Embryonic facial prominence (tissue), 1 donor: Measurements from ENCODE around the gene HCFC1.

Experiments
- DNase-seq: peaks from one replicate; pipeline ENCODE4 v3.0.0-alpha.2; 2016; ENCODE audit errors: extremely low spot score

HCFC1 gene

DNA sequence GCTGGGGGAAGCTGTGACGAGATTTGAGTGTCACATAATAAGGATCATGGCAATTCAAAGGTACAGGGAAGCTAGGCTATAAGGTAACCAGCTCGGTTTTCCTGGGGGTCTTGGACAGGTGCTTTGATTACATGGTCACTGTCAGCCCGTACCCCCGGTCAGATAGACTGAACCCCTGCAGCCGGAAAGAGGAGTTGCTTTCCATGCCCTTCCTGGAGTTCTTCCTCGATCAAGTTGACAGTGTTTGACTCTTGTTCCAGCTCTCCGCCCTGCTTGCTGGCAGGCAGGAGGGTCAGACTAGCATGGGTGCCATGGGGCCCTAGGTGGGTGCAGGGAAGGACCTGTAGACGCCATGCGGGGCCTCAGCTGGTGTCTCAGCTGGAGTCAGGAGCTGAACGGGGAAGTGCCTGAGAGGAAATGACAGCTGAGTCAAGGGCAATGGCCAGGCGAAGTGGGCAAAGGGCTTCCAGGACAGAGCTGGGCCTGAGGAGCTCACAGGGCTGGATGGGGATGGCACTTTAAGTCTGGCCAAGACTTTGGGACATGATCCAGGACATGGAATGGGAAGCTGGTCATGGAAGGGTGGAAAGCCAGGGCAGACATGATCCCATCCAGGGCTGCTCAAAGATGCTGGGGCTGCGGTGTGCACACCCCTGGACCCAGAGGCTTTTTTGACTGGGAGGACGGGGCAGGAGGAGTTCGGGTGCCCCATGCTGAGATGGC, 2.5 kb upstream of the HCFC1 start:
- no peak for DNase-seq

DNA sequence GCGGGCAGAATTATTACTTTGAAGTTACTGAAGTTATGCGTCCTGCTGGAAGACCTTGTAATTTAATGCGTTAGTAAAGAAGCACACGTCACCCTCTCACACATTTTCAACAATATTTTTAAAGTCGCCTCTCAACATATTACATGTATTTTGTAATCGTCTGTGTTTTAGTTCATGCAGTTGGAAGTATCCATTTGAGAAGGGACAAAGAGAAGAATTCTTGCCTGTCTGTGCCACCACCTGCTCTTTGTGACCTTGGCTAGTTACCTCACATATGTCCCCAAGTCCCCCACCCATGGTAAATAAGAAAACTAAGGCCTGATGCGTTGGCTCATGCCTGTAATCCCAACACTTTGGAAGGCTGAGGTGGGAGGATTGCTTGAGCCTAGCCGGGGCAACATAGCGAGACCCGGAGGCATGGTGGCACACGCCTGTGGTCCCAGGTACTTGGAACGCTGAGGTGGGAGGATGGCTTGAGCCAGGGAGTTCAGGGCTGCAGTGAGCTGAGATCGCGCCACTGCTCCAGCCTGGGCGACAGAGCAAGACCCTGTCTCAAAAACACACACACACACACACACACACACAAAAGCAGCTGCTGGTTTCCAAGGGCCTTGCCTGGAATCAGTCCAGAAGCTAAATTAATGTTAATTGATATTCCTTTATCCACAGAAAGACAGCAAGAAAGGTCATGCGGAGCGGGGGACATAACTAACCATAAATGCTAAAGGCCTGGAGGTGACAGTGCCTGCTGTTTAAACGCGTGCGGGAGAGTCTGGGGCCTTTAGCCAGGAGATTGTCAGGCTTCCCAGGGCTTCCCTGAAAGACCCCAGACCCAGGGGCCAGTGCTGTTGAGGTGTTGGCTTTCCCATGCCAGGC, 1.7 kb upstream of the HCFC1 start:
- DNase-seq, result no peak

- peak; percentile 71 for DNase-seq
These were observed 929 bp upstream of the HCFC1 start, which contains the start of gene TMEM187 for GRCh38 chrX:153972368-153973126. TMEM187 (plus strand) TSS chrX:153972754; CDS start chrX:153982063, 9,309 bp downstream.

- peak; percentile 63 for DNase-seq
These were observed 531 bp downstream of the HCFC1 start for GRCh38 chrX:153971124-153971449.

GRCh38 chrX:153970357-153971123, 1.1 kb downstream of the HCFC1 start:
- peak; percentile 72 for DNase-seq

GRCh38 chrX:153969904-153970356, 1.7 kb downstream of the HCFC1 start:
- DNase-seq, result no peak

- no peak for DNase-seq
These were observed 2.3 kb downstream of the HCFC1 start for GRCh38 chrX:153969125-153969903.

- no peak for DNase-seq
These were observed 2.9 kb downstream of the HCFC1 start for GRCh38 chrX:153968754-153969124.

DNA sequence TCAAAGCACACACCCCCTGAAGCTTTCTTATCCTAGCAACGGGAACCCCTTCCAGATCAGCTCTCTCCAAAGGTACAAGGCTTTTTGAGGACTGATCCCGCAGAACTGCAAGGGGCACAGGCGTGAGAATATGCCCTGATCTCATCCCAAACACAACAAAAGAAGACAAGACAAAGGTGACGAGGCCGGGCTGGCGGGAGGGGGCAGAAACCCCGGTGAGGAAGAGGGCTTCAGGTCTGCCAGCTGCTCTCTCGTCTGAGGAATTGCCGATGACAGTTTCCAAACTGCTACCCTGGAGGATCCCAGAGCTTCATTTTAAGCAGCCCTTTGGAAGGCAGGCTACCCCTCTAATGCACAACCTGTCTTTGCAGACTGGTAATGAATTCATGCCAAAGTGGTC, 3.4 kb downstream of the HCFC1 start:
- no peak for DNase-seq

- DNase-seq, result no peak
These were observed 3.9 kb downstream of the HCFC1 start for GRCh38 chrX:153967536-153968224.

GRCh38 chrX:153966841-153967535, 4.6 kb downstream of the HCFC1 start:
- no peak for DNase-seq

GRCh38 chrX:153966283-153966688, 5.3 kb downstream of the HCFC1 start:
- no peak for DNase-seq

DNA sequence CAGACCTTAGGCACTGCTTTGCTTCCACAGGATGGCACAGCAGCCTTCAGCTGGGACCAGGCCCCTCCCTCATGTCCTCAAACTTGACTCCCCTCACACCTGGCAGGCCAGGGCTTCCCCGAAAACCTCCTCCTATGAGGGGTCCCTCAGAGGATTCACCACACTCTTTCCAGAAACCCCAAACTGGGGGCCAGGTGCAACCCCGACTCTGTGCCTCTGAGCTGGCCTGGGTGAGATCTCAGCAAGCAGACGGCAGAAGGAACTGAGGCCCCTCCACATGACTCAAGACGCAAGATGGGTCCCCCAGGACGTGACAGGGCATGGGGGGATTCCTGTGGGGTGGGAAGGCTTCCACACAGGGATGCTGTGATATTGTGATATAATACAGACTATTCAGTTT, 6.2 kb downstream of the HCFC1 start:
- no peak for DNase-seq

DNA sequence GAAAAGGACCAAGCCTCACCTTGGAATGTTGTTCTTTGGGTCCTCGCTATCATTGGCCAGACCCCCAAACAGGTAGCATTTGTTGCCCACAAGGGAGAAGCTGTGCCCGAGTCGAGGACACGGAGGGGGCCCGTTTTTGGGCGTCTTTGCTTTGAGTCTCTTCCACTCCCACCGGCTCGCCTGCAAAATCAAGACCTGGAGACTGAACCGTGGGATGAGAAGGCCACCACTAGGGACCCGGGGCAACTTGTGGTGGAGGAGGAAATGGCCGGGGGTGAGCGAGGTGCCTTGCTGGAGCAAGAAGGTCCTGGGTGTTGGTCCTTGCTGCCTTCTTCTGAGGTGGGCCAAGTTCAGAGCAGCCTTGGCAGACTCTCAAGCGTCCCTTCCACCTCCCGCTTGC, 7.5 kb downstream of the HCFC1 start:
- DNase-seq, result no peak

GRCh38 chrX:153963546-153963945, 8.1 kb downstream of the HCFC1 start:
- DNase-seq, result no peak

- no peak for DNase-seq
These were observed 10.3 kb downstream of the HCFC1 start for GRCh38 chrX:153961292-153961691.

- DNase-seq, result no peak
These were observed 10.8 kb downstream of the HCFC1 start for GRCh38 chrX:153960786-153961185.

DNA sequence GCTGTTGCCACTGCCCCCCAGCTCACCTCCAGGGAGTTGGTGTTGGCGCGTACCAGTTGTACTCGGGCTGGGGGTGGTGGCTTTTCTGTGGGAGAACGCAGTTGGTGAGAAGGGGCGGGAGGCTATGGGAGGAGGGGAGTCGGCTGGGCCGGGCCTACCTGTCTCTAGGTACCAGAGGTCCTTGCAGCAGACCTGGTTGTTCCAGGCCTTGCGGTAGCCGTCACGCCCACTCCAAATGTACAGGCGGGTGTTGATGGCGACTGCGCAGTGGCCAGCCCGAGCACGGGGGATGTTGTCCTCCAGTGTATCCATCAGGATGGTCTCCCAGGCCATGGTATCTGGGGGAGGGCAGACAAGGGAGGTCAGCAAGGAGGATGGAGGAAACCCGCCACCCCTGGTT, 11.5 kb downstream of the HCFC1 start:
- DNase-seq, result no peak

DNA sequence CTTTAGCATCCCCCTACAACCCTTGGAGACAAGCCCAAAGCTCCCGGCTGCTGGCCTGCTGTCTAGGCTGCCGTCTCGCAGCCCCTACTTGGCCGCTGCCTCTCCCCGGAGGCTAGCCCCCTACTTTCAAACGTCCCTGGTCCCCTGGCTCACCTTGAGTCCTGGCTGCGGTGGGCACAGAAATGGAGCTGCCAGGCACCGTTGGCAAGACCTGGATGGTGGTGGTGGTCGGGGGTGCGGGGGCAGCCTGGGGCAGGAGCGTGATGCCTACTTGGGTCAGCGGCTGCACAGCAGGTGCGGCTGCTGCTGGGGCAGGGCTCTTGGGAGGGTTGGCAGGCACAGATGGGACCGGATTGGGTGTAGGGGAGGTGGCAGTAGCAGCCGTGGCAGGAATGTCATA, 12.0 kb downstream of the HCFC1 start:
- no peak for DNase-seq

DNA sequence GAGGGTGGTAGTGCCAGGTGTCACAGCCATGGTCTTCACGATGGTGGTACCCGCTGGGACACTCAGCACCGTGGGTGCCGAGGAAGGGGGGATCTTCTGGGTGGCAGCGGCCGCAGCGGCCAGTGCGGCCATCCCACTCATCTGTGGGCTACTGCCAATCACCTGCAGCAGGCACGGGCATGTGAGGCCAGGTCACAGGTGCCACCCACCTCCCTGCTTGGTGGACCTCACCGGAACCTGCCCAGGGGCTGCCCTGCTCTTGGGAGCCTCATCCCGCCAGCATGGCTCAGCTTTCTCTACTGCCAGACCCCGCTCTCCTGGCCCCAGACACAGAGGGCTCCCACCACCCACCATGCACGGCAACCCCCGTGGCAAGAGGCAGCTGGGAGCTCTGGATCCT, 13.0 kb downstream of the HCFC1 start:
- DNase-seq, result no peak
